Liver (tissue), 9 donors: ENCODE results near the gene S1PR1. TPM values are rescaled to one million over a fixed set of nuclear protein-coding genes. Genes with fewer than 3 reads are reported as not detected.

ENCODE experiments used
- DNase-seq: peaks from one replicate; pipeline ENCODE4 v3.0.0-alpha.2; 2017; ENCODE audit warnings: low spot score
- H3K27ac ChIP-seq, 2 donors: one replicate each; pipeline ENCODE4 v1.7.0; 2013; ENCODE audit warnings: inconsistent platforms in 2 of 2, low read length in 2 of 2, control low read depth in 1 of 2, low read depth in 1 of 2, mild to moderate bottlenecking in 1 of 2
- H3K27me3 ChIP-seq, 4 donors: one replicate each; pipeline versions ENCODE4 v1.6.1 to v1.7.0; 2013; ENCODE audit warnings: low read length in 3 of 4, inconsistent platforms in 1 of 4, mild to moderate bottlenecking in 1 of 4, moderate library complexity in 1 of 4; ENCODE audit not compliant: control insufficient read depth in 4 of 4, insufficient read depth in 4 of 4
- H3K36me3 ChIP-seq, 4 donors: one replicate each; pipeline versions ENCODE4 v1.6.1 to v1.7.0; 2013; ENCODE audit warnings: low read length in 3 of 4, mild to moderate bottlenecking in 3 of 4, low read depth in 1 of 4, moderate library complexity in 1 of 4; ENCODE audit not compliant: control insufficient read depth in 4 of 4, insufficient read depth in 3 of 4
- H3K4me1 ChIP-seq, 4 donors: one replicate each; pipeline versions ENCODE4 v1.6.1 to v1.7.0; 2013; ENCODE audit warnings: low read length in 3 of 4, mild to moderate bottlenecking in 3 of 4, moderate library complexity in 1 of 4; ENCODE audit not compliant: control insufficient read depth in 4 of 4, insufficient read depth in 4 of 4
- H3K4me3 ChIP-seq, 3 donors: one replicate each; pipeline versions ENCODE4 v1.6.1 to v1.7.0; 2013; ENCODE audit warnings: low read length in 3 of 3, control low read depth in 1 of 3, low read depth in 1 of 3, mild to moderate bottlenecking in 1 of 3
- H3K9ac ChIP-seq, 2 donors: one replicate each; pipeline ENCODE4 v1.7.0; 2013; ENCODE audit warnings: low read length in 2 of 2, mild to moderate bottlenecking in 2 of 2, moderate library complexity in 2 of 2, control low read depth in 1 of 2, low read depth in 1 of 2
- H3K9me3 ChIP-seq, 4 donors: one replicate each; pipeline versions ENCODE4 v1.6.1 to v1.7.0; 2013; ENCODE audit warnings: low read length in 3 of 4; ENCODE audit not compliant: control insufficient read depth in 4 of 4
- ATF3 ChIP-seq: IDR thresholded peaks from 2 replicates; pipeline ENCODE4 v1.6.1; 2016; ENCODE audit warnings: antibody characterized with exemption
- EGR1 ChIP-seq, 2 donors: IDR thresholded peaks; 2 replicates each; pipeline ENCODE4 v1.6.1; 2016 to 2018; ENCODE audit warnings: antibody characterized with exemption in 2 of 2, low read depth in 2 of 2
- FOXA2 ChIP-seq: IDR thresholded peaks from 2 replicates; pipeline ENCODE4 v1.6.1; 2016; ENCODE audit warnings: antibody characterized with exemption
- GABPA ChIP-seq, 2 donors: IDR thresholded peaks in 1 of 2; conservative IDR thresholded peaks in 1 of 2; 2 replicates each; pipeline ENCODE4 v1.6.1; 2016; ENCODE audit warnings: antibody characterized with exemption in 2 of 2, mild to moderate bottlenecking in 1 of 2, moderate library complexity in 1 of 2
- HNF4G ChIP-seq: IDR thresholded peaks from 2 replicates; pipeline ENCODE4 v1.6.1; 2016; ENCODE audit warnings: antibody characterized with exemption
- JUND ChIP-seq, 2 donors: IDR thresholded peaks; 2 replicates each; pipeline ENCODE4 v1.6.1; 2016; ENCODE audit warnings: antibody characterized with exemption in 2 of 2
- MAX ChIP-seq: IDR thresholded peaks from 2 replicates; pipeline ENCODE4 v1.6.1; 2016; ENCODE audit warnings: antibody characterized with exemption
- NR2F2 ChIP-seq: IDR thresholded peaks from 2 replicates; pipeline ENCODE4 v1.6.1; 2016; ENCODE audit warnings: antibody characterized with exemption
- RXRA ChIP-seq, 2 donors: IDR thresholded peaks; 2 replicates each; pipeline ENCODE4 v1.6.1; 2017 to 2018; ENCODE audit warnings: antibody characterized with exemption in 2 of 2, mild to moderate bottlenecking in 1 of 2
- SP1 ChIP-seq: IDR thresholded peaks from 2 replicates; pipeline ENCODE4 v1.6.1; 2018; ENCODE audit warnings: antibody characterized with exemption, mild to moderate bottlenecking
- TAF1 ChIP-seq: conservative IDR thresholded peaks from 2 replicates; pipeline ENCODE4 v1.6.1; 2016; ENCODE audit warnings: antibody characterized with exemption, mild to moderate bottlenecking
- YY1 ChIP-seq: IDR thresholded peaks from 2 replicates; pipeline ENCODE4 v1.6.1; 2016; ENCODE audit warnings: antibody characterized with exemption, mild to moderate bottlenecking
- ZBTB33 ChIP-seq: IDR thresholded peaks from 2 replicates; pipeline ENCODE4 v1.6.1; 2016; ENCODE audit warnings: antibody characterized with exemption
- WGBS: extraction: QIAGEN DNeasy Blood & Tissue Kit; methylation state at CpG from one replicate; pipeline ENCODE4 v1.1.7; 2013; 5-methylcytosine and 5-hydroxymethylcytosine counted together
- polyA plus RNA-seq, 2 donors: library from polyadenylated mRNA; stranded (reverse) in 1 of 2; unstranded in 1 of 2; fragments of 200-250 nt in 1 of 2; fragments of >200 nt in 1 of 2; fragmentation: Nextera tagmentation in 1 of 2; extraction: Ambion mirVana in 1 of 2; gene quantifications; one replicate each; pipeline versions ENCODE4 v1.2.1 to v1.2.3, GENCODE V29; 2013 to 2015
- total RNA-seq, 2 donors: library from RNA; depleted of rRNA; stranded (reverse); fragments of >200 nt; gene quantifications; one replicate each; pipeline ENCODE4 v1.2.3, GENCODE V29; 2014
- donor health status: healthy.
- donor health status: healthy.
- donor health status: healthy.
- donor health status: healthy.
- donor health status: healthy.

The S1PR1 gene
- total and polyA plus RNA-seq, 4 donors, result 7.8 to 13.9 (median 11.1) TPM

- no peaks in the 10 kb centered on the region for H3K27me3 ChIP-seq
- no peak overlapping the region for H3K4me3 ChIP-seq
- H3K36me3 ChIP-seq, result no peaks in the 10 kb centered on the region
- no peak for TF ChIP-seq FOXA2
- no peak for TF ChIP-seq MAX
- TF ChIP-seq TAF1, result no peak
- TF ChIP-seq HNF4G, result no peak
- TF ChIP-seq EGR1 (IDR thresholded peaks at IDR 0.05; ENCODE audit: low read depth in 2 of 2), result no peak
- TF ChIP-seq ATF3, result no peak
- no peak for TF ChIP-seq JUND (IDR thresholded peaks at IDR 0.05)
- TF ChIP-seq ZBTB33, result no peak
- no peak for TF ChIP-seq NR2F2
- no peak for TF ChIP-seq SP1
- no peak for TF ChIP-seq YY1
- TF ChIP-seq GABPA (IDR thresholded peaks at IDR 0.05 in 1 of 2, conservative IDR thresholded peaks at IDR 0.05 in 1 of 2), result no peak
- H3K27ac ChIP-seq, result no peak overlapping the region
- no peak for DNase-seq
- H3K4me1 ChIP-seq, result no peaks in the 10 kb centered on the region
- peaks cover 0 to 2% (median 0%) of the 10 kb centered on the region in 4 donors for H3K9me3 ChIP-seq
- WGBS, result 79% methylated on average over 5 of the region's 5 CpGs
- no peak overlapping the region for H3K9ac ChIP-seq
Observed at GRCh38 chr1:101275672-101276071, 38.9 kb downstream of the S1PR1 start.

- Histone ChIP-seq H3K27me3 (no peaks in the 10 kb centered on the region), H3K9me3 (no peaks in the 10 kb centered on the region), H3K27ac (no peak overlapping the region), H3K4me1 (no peaks in the 10 kb centered on the region), H3K36me3 (no peaks in the 10 kb centered on the region), H3K4me3 (no peak overlapping the region), H3K9ac (no peak overlapping the region)
- no peak for DNase-seq
- TF ChIP-seq SP1 (no peak), JUND (IDR thresholded peaks at IDR 0.05) (no peak), RXRA (IDR thresholded peaks at IDR 0.05) (no peak)
- 86% methylated on average over 6 of the region's 6 CpGs for WGBS
Observed at GRCh38 chr1:101276818-101277217, 40.0 kb downstream of the S1PR1 start.

- no peak for DNase-seq
- no peaks in the 10 kb centered on the region for H3K36me3 ChIP-seq
- 88% methylated on average over 4 of the region's 4 CpGs for WGBS
- TF ChIP-seq YY1 (no peak), JUND (IDR thresholded peaks at IDR 0.05) (no peak), ATF3 (no peak), MAX (no peak), NR2F2 (no peak)
- no peak overlapping the region for H3K9ac ChIP-seq
- no peak overlapping the region for H3K4me3 ChIP-seq
- H3K4me1 ChIP-seq, result no peaks in the 10 kb centered on the region
- H3K27ac ChIP-seq, result no peak overlapping the region
- no peaks in the 10 kb centered on the region for H3K27me3 ChIP-seq
- no peaks in the 10 kb centered on the region for H3K9me3 ChIP-seq
Observed at GRCh38 chr1:101278238-101278637, 41.4 kb downstream of the S1PR1 start.
